Activated CD8-positive, alpha-beta memory T cell treated with anti-CD3 and anti-CD28 coated beads for 24 hours (primary cell): ENCODE results near the gene MED8.
"Not testable (repeated sequence)": the region's sequence is repeated elsewhere in the genome, so short reads cannot be mapped to it uniquely, and the experiment has no call there.

Source experiments
- DNase-seq: peaks from one replicate; pipeline ENCODE4 v3.0.0-alpha.2; 2020

Gene MED8

GRCh38 chr1:43379476-43379875 is 10.1 kb downstream of the MED8 start:
- no peak for DNase-seq

- DNase-seq: no peak
Observed at GRCh38 chr1:43377831-43378230, 11.8 kb downstream of the MED8 start.

- no peak for DNase-seq
Observed at GRCh38 chr1:43376723-43377235, 12.8 kb downstream of the MED8 start.

GRCh38 chr1:43373066-43373940 is 16.3 kb downstream of the MED8 start:
- DNase-seq: no peak

- no peak for DNase-seq
Observed at GRCh38 chr1:43372172-43372571, 17.4 kb downstream of the MED8 start.

GRCh38 chr1:43370564-43370963 is 19.0 kb downstream of the MED8 start:
- DNase-seq: no peak

GRCh38 chr1:43369779-43370178 is 19.8 kb downstream of the MED8 start:
- not testable (repeated sequence) for DNase-seq

- DNase-seq: no peak
Observed at GRCh38 chr1:43368646-43369020, 21.0 kb downstream of the MED8 start.

GRCh38 chr1:43367904-43368645 is 21.5 kb downstream of the MED8 start, which contains the start of gene ELOVL1:
TSS of gene ELOVL1 (minus strand) at chr1:43368011. CDS start at chr1:43365609, 2,402 bp downstream.
- peak; percentile 97 for DNase-seq

GRCh38 chr1:43367026-43367903 is 22.3 kb downstream of the MED8 start:
- peak; percentile 82 for DNase-seq

GRCh38 chr1:43366601-43367025 is 23.0 kb downstream of the MED8 start:
- peak; percentile 64 for DNase-seq

- DNase-seq: no peak
Observed at GRCh38 chr1:43366179-43366578, 23.4 kb downstream of the MED8 start.

- DNase-seq: no peak
Observed at GRCh38 chr1:43365678-43366077, 23.9 kb downstream of the MED8 start.

- DNase-seq: no peak
Observed at GRCh38 chr1:43363935-43364525, 25.6 kb downstream of the MED8 start.

GRCh38 chr1:43363283-43363934 is 26.2 kb downstream of the MED8 start:
- DNase-seq: no peak

- DNase-seq: no peak
Observed at GRCh38 chr1:43360616-43361015, 29.0 kb downstream of the MED8 start.

- DNase-seq: no peak
Observed at GRCh38 chr1:43359696-43360095, 29.9 kb downstream of the MED8 start.

- DNase-seq: peak; percentile 99
Observed at GRCh38 chr1:43358746-43359693, 30.6 kb downstream of the MED8 start, which contains the start of gene CDC20. TSS of gene CDC20 (plus strand) at chr1:43358981. CDS start at chr1:43359216, 235 bp downstream.

GRCh38 chr1:43358121-43358745 is 31.4 kb downstream of the MED8 start:
- no peak for DNase-seq

GRCh38 chr1:43357251-43357650 is 32.3 kb downstream of the MED8 start:
- DNase-seq: no peak
